ENCODE measurements around the gene S100A16. TPM values are rescaled to one million over a fixed set of nuclear protein-coding genes. Genes with fewer than 3 reads are reported as not detected.

S100A16 gene
- total and polyA plus RNA-seq, 9 of the 15 experiments (the other 6 are each of a cell fraction or from before 2014, with no cell fraction given) = 1.6 to 6.9 (median 4.3) TPM

DNA sequence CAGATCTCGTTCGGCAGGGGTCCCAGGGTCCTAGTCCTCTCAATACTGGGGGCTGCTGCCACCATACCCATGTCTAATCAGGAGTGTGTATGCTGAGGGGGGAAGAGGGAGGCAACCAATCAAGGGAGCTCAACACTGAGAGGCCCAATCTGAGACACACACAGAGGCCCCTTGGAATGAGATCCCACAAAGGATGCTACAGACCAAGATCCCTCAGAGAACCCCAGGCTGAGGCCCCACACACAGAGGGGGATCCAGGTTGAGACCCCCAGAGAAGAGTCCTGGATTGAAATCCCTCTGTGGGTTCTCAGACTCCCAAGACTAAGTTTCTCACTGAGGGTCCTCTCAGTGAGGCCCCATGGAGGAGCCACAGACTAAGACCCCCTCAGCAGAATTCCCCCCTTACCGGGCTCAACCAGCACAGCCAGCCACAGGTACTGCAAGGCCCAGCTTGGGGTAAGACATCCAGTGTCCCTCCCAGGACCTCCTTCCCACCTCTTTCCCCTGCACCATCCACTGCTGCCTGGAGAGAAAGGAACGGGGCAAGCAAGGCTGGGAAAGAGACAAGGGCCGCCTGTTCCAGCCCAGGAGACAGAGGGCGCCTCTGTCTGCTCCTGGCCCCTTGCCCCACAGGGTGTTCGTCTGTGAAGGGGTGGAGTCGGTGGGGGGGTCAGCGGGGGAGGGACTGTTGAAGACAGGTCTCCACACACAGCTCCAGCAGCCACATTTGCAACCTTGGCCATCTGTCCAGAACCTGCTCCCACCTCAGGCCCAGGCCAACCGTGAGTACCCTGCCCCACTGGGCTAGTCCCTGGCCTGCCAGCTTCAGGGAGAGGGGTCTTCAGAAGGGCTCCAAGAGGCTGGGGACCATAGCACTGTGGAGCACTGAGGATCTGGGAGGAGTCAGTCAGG lies 15.0 kb upstream of the S100A16 start, which contains the start of gene S100A1:
S100A1 (plus strand) TSS at position 720 of the 912 bp plus-strand sequence. CDS start 2,088 bp downstream, outside the sequence.
- ATAC-seq (peak; percentile 76), FAIRE-seq (peak; percentile 63), DNase-seq (ENCODE audit: extremely low read depth in 1 of 4, low spot score in 3 of 4) (peak; percentile 81 to 86 (median 84))
- H3K27ac ChIP-seq (ENCODE audit: extremely low read depth, low read depth, low read length) = peak within 1 kb of the TSS; percentile 82
- WGBS (ENCODE audit: insufficient coverage, low coverage, missing lambda C conversion rate) = 13% methylated on average over 8 of the region's 10 CpGs
- peak within 1 kb of the TSS; percentile 49 for H3K4me3 ChIP-seq
- intact Hi-C loops (cut with micrococcal nuclease) (loop anchor here (2.0 kb wide), 1 partner anchor 59 kb away; no protein-coding TSS in a partner anchor), in situ Hi-C loops (cut with MboI) (no loop called here)
- no peaks in the 10 kb centered on the region for H3K27me3 ChIP-seq (ENCODE audit: control insufficient read depth in 2 of 2, insufficient read depth in 2 of 2, low read length in 2 of 2)
- peak within 1 kb of the TSS; percentile 97 for H2AFZ ChIP-seq (ENCODE audit: low read depth, low read length)
- H4K20me1 ChIP-seq (replicated peaks; ENCODE audit: control insufficient read depth, insufficient read depth, low read length) = no peaks in the 10 kb centered on the region
- peak within 1 kb of the TSS; percentile 86 for H3K4me2 ChIP-seq (ENCODE audit: insufficient read depth, low read length)
- BruUV-seq (replicated peaks) = no TSS peak
- POLR2A ChIA-PET = interaction anchor here (0.5 to 4.3 kb wide), 31 partner anchors 9 to 363 kb away, joined by 3 to 70 read pairs (median 4); partner anchors contain the start of genes RPS27, S100A14, S100A16 and S100A5
- H3K79me2 ChIP-seq (ENCODE audit: control insufficient read depth, insufficient read depth, low read length) = peaks cover 6% of the 10 kb centered on the region; the same call in 1 of the 3 replicates
- peak within 1 kb of the TSS; percentile 83 to 95 for H3K9ac ChIP-seq (ENCODE audit: insufficient read depth in 1 of 2, low read depth in 2 of 2, low read length in 2 of 2)
- CTCF ChIA-PET (ENCODE audit: low intra/inter-chr PET ratio) = no interaction called here
- no peaks in the 10 kb centered on the region for H3K9me3 ChIP-seq (replicated peaks; ENCODE audit: control insufficient read depth, insufficient read depth, low read depth, low read length)
- no peaks in the 10 kb centered on the region for H3K9me1 ChIP-seq (ENCODE audit: control insufficient read depth, insufficient read depth, low read length)
- H3K36me3 ChIP-seq (ENCODE audit: control insufficient read depth, insufficient read depth, low read length) = peaks cover 9% of the 10 kb centered on the region; the same call in 2 of the 3 replicates
- H3K4me1 ChIP-seq (replicated peaks in 1 of 2; ENCODE audit: control insufficient read depth in 2 of 2, insufficient read depth in 2 of 2, low read length in 2 of 2) = peaks cover 26 to 44% of the 10 kb centered on the region in 2 experiments
- TF ChIP-seq SMAD1 (IDR thresholded peaks at IDR 0.05; ENCODE audit: low read depth, low read length, partially characterized antibody) (peak; percentile 4), POLR2A (conservative IDR thresholded peaks at IDR 0.05) (0 out of 2 replicates have a peak, but pooled peaks have one; percentile 26), NFIC (IDR thresholded peaks at IDR 0.05) (peak; percentile 58; the same call in 1 of the 2 replicates), CHD4 (IDR thresholded peaks at IDR 0.05; ENCODE audit: insufficient read depth, insufficient replicate concordance, low read depth, low read length, poor library complexity, severe bottlenecking) (peak; percentile 33), HLTF (IDR thresholded peaks at IDR 0.05) (no peak), ARID4B (CRISPR knock-in tag; IDR thresholded peaks at IDR 0.05) (no peak)
- TF ChIP-seq, protein P1, sequence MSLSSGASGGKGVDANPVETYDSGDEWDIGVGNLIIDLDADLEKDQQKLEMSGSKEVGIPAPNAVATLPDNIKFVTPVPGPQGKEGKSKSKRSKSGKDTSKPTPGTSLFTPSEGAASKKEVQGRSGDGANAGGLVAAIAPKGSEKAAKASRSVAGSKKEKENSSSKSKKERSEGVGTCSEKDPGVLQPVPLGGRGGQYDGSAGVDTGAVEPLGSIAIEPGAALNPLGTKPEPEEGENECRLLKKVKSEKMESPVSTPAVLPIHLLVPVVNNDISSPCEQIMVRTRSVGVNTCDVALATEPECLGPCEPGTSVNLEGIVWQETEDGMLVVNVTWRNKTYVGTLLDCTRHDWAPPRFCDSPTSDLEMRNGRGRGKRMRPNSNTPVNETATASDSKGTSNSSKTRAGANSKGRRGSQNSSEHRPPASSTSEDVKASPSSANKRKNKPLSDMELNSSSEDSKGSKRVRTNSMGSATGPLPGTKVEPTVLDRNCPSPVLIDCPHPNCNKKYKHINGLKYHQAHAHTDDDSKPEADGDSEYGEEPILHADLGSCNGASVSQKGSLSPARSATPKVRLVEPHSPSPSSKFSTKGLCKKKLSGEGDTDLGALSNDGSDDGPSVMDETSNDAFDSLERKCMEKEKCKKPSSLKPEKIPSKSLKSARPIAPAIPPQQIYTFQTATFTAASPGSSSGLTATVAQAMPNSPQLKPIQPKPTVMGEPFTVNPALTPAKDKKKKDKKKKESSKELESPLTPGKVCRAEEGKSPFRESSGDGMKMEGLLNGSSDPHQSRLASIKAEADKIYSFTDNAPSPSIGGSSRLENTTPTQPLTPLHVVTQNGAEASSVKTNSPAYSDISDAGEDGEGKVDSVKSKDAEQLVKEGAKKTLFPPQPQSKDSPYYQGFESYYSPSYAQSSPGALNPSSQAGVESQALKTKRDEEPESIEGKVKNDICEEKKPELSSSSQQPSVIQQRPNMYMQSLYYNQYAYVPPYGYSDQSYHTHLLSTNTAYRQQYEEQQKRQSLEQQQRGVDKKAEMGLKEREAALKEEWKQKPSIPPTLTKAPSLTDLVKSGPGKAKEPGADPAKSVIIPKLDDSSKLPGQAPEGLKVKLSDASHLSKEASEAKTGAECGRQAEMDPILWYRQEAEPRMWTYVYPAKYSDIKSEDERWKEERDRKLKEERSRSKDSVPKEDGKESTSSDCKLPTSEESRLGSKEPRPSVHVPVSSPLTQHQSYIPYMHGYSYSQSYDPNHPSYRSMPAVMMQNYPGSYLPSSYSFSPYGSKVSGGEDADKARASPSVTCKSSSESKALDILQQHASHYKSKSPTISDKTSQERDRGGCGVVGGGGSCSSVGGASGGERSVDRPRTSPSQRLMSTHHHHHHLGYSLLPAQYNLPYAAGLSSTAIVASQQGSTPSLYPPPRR (CRISPR knock-in tag; IDR thresholded peaks at IDR 0.05; ENCODE audit: borderline replicate concordance) = no peak
- TF ChIP-seq, protein P2, sequence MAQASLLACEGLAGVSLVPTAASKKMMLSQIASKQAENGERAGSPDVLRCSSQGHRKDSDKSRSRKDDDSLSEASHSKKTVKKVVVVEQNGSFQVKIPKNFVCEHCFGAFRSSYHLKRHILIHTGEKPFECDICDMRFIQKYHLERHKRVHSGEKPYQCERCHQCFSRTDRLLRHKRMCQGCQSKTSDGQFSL (CRISPR knock-in tag; IDR thresholded peaks at IDR 0.05) = peak; percentile 87; the same call in 1 of the 2 replicates
- TF ChIP-seq, protein P2 (tag; IDR thresholded peaks at IDR 0.05) = peak in 1 of 2 experiments; percentile 90; a peak in 2 of 4 replicates

Data from K562 (cell line).